ENCODE measurements around the gene SIGLEC7.

SIGLEC7 gene

DNA sequence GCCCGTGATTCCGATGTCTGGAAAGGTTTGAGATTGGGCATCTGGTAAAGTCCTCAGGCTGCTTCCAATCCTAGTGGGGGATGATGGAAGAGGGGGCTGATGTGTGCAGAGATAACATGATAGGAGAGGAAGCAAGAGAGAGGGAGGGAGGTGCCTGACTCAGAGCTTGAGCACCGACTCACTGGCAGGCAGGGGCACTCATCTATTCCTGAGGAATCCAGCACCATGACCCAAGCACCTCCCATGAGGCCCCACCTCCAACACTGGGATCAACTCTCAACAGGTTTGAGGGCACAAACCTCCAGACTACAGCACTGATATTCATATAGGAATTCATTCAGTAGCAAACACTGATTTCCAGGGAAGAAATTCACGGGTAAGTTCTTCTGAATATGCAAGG is 23.0 kb upstream of the SIGLEC7 start:
- FAIRE-seq: no peak

DNA sequence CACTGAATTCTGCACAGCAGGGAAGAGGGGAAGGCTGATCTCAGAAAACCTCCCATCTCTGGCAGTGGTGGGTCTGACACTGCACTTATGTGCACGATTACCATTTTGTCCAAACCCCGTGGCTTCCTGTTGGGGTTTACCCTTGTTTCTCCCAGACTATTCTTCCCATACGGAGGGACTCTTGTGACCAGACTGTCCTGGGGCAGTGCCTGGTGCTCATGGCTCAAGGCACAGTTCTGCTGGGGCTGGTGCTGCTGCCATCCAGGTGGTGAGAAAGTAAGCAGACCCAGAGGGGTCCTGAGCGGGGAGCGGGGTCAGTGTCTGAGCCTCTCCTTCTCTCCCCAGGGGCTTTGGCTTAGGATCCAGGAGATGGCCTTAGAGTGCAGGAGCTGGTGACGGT is 22.5 kb upstream of the SIGLEC7 start:
- FAIRE-seq: no peak

DNA sequence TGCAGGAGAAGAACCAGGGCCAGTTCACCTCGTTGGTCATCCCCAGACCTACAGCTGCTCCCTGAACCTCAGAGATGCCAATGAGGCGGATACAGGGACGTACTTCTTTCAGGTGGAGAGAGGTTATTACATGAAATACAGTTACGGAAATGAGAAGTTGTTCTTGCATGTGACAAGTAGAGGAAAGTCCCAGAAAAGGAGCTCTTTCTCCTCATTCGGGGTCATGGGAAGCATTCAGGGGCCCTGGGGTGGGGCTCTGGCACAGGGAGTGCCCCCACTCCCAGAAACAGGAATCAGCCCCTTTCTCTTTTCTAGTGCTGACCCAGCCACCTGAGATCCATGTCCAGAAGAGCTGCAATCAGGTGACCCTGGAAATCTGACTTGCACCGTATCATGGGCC is 21.9 kb upstream of the SIGLEC7 start:
- FAIRE-seq: no peak

DNA sequence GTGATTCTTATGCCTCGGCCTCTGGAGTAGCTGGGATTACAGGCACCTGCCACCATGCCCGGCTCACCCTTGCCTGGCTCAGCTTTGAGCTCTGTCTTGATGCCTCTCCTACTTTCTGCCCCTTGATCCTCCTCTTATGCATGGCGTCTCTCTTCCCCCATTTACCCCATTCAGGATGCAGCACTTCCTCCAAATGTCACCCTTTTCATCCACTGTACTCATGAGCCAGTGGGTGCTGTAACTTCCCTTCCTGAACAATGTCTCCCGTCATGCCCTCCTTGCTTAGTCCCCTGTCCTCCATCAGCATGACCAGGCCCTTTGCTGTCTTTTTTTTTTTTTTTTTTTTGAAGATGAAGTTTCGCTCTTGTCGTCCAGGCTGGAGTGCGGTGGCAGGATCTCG is 20.8 kb upstream of the SIGLEC7 start:
- no peak for FAIRE-seq

DNA sequence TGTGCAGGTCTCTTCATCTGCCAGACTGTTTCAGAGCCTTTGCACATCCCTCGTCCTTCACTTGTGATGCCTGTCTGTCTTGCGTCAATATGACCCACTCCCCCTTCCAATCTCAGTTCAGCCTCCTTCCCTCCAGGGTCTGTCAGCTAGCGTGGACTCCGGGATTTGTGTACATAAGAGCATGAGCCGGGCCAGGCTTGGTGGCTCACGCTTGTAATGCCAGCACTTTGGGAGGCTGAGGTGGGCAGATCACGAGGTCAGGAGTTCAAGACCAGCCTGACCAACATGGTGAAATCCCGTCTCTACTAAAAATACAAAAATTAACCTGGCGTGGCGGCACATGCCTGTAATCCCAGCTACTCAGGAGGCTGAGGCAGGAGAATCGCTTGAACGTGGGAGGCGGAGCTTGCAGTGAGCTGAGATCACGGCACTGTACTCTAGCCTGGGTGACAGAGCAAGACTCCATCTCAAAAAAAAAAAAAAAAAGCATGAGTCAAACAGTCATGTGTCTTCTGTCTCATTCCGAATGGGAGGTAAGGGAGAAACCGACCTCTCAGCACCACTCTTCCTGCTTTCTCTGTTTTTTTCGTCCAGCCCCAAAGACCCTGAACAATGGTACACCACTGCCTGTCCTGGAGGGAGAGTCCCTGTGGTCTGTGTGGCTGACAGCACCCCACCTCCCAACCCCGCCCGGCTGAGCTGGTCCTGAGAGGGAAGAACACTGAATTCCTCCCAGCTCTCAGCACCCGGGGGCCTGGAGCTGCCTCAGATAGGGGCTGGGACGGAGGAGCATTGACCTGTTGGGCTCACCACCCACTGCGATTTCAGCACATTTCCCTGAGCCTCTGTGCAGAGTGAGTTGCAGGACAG is 19.8 kb upstream of the SIGLEC7 start:
- FAIRE-seq: no peak

DNA sequence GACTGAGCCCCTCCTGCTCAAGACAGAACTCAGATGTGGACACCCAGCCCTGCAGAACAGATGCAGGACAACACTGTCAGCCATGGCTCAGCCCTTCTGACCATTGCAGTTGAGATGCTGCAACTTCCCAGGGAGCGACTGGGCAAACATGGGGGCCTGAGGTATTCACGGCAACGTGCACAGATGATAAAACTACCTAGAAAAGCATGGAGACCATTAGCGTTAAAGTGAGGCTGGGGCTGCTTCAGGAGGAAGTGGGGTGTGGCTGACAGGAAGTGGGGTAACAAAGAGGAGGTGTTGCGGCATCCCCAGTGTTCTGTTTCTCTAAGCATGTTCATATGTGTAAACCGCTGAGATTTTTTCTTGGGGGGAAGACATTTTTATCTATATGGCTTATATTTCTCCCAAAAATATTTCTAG is 18.7 kb upstream of the SIGLEC7 start:
- no peak for FAIRE-seq

DNA sequence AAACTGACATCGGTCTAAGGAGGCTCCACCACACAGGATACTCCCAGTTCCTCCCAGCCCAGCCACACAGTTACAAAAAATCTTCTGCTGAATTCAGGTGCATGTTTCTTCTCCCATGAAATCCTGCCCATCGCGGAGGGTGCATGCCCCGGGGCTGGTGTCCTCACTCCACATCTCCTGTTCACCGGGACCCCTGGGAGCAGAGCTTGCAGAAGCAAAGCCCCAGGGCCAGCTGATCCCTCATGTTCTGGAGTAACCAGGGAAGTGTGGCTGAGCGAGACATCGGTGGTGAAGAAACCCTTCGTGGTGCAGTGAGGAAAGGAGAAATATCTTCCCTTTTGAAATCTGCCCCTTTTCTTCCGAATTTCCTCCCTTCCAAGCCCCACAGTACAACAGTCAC is 18.3 kb upstream of the SIGLEC7 start:
- no peak for FAIRE-seq

DNA sequence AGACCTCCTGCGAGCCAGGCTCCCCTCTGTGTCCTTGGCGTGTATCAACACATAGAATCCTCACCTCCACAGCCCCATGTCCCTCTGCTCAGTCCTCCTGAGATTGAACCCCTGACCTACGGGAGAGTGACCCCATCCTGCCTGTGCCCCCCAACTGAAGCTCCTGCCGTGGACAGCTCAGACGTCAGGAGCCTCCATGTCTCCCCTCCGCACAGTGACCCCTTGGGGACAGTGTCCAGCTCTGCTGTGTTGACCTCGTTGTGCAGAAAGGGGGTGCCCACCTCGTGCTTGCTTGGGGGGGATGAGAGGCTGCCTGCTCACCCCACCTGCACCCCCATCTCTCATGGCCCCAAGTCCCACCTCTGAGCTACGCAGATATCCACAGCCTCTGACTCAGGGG is 17.9 kb upstream of the SIGLEC7 start:
- no peak for FAIRE-seq

DNA sequence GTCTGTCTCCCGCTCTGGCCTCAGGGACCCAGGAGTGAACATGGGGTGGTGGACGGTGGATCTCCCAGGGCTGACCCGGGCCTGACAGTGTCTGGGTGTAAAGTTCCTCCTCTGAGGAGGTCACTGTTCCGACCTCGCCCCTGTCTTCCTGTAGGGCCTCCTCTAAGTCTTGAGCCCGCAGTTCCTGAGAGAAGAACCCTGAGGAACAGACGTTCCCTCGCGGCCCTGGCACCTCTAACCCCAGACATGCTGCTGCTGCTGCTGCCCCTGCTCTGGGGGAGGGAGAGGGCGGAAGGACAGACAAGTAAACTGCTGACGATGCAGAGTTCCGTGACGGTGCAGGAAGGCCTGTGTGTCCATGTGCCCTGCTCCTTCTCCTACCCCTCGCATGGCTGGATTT is 17.4 kb upstream of the SIGLEC7 start, which contains the start of gene SIGLEC9:
TSS of gene SIGLEC9 (plus strand) at position 178 of the 400 bp plus-strand sequence. CDS start at position 247, 69 bp downstream.
- FAIRE-seq: no peak

DNA sequence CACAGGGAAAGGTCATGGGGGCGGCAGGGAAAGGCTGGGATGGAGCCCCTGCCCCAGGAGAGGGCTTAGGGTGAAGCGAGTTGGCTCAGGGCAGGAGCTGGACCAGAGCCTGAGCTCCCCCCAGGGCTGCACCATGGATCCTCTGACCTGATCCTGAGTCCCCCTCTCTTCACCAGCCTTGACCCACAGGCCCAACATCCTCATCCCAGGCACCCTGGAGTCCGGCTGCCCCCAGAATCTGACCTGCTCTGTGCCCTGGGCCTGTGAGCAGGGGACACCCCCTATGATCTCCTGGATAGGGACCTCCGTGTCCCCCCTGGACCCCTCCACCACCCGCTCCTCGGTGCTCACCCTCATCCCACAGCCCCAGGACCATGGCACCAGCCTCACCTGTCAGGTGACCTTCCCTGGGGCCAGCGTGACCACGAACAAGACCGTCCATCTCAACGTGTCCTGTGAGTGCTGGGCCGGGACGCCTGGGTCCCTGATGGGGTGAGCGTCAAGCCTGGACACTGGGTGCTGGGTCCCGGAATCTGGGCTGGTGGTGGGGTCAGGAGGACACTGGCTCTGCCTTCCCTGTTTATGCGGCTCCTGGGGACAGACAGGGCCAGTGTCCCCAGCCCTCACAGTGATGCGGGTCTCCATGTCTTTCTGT is 16.6 kb upstream of the SIGLEC7 start:
- FAIRE-seq: no peak

DNA sequence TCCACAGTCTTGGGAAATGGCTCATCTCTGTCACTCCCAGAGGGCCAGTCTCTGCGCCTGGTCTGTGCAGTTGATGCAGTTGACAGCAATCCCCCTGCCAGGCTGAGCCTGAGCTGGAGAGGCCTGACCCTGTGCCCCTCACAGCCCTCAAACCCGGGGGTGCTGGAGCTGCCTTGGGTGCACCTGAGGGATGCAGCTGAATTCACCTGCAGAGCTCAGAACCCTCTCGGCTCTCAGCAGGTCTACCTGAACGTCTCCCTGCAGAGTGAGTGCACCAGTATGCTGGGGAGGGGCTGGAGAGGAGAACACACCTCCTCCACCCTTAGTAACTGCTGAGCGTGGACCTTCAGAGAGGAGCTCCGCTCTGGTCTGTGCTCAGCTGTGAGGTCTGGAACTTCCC is 15.1 kb upstream of the SIGLEC7 start:
- no peak for FAIRE-seq

DNA sequence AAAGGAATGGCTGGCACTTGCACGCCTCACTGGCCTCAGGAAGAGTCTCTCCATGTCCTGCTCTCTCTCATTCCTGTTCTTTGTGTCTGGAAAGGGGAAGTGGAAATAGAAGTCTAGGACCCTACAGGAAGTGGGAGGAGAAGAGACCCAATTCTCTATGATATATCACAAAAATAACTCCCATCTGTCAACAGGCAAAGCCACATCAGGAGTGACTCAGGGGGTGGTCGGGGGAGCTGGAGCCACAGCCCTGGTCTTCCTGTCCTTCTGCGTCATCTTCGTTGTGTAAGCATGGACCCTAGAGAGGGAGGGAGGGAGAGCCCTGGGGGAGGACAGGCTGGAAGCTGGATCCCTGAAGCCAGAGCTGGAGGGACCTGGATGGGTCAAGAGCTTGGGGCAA is 14.3 kb upstream of the SIGLEC7 start:
- FAIRE-seq: no peak

DNA sequence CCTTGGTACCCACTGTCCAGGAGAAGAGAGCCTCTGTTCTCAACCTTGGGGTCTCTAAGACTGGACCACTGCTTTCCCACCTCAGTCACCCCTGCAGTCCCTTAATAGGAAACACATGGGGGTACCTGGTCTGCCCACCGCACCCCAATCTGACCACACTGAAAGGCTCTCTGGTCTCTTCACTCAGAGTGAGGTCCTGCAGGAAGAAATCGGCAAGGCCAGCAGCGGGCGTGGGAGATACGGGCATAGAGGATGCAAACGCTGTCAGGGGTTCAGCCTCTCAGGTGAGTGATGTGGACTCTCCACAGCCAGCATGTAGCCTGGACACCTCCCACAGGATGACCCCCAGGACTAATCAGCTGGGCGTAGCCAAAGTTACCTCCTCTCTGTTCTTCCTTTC is 13.9 kb upstream of the SIGLEC7 start:
- FAIRE-seq: no peak

DNA sequence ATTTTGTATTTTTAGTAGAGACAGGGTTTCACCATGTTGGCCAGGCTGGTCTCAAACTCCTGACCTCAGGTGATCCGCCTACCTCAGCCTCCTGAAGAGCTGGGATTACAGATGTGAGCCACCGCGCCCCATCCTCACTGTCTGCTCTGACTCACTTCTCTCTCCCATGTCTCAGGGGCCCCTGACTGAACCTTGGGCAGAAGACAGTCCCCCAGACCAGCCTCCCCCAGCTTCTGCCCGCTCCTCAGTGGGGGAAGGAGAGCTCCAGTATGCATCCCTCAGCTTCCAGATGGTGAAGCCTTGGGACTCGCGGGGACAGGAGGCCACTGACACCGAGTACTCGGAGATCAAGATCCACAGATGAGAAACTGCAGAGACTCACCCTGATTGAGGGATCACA is 12.4 kb upstream of the SIGLEC7 start:
- FAIRE-seq: no peak

DNA sequence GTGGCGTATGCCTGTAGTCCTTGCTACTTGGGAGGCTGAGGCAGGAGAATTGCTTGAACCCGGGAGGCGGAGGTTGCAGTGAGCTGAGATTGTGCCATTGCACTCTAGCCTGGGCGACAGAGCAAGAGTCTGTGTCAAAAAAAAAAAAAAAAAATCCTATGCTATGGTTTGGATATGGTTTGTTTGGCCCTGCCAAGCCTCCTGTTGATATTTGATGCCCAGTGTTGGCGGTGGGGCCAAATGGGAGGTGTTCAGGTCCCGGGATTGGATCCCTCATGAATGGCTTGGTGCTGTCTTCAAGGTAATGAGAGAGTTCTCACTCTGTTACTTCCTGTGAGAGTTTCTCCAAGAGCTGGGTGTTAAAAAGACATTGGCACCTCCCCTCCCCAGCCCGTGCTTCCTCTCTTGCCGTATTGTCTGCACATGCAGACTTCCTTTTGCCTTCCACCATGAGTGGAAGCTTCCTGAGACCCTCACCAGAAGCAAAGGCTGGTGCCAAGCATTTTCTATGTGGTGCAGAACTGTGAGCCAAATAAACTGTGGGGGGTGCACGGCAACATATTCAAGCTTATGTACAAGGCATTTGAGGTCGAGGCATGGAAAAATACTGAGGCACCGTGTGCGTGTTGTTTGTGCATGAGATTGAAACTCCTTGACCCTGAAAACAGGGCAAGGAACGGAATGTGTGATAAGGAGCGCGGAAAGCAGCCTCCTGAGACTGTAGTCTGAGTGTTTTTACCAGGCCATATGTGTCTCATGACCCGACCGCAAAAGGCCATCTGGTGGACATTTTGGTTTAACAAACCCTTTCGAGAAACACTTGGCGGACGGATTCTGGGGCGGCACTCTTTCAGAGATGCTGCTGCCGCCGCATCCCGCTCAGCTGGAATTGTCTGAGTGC is 10.1 kb upstream of the SIGLEC7 start:
- no peak for FAIRE-seq

DNA sequence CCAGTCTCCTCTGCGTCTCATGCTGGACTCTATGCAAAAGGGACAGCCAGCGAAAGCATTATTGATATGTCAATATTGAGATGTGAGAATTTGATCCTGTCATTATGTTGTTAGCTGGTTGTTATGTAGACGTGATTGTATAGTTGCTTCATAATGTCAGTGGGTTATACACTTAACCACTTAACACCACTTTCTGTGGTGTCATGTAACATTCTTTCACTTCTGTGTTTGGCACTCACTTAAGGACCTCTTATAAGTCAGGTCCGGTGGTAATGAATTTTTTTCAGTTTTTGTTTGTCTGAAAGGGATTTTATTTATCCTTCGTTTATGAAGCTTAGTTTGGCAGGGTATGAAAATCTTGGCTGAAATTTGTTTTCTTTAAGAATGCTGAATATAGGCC is 7.1 kb upstream of the SIGLEC7 start:
- no peak for FAIRE-seq

DNA sequence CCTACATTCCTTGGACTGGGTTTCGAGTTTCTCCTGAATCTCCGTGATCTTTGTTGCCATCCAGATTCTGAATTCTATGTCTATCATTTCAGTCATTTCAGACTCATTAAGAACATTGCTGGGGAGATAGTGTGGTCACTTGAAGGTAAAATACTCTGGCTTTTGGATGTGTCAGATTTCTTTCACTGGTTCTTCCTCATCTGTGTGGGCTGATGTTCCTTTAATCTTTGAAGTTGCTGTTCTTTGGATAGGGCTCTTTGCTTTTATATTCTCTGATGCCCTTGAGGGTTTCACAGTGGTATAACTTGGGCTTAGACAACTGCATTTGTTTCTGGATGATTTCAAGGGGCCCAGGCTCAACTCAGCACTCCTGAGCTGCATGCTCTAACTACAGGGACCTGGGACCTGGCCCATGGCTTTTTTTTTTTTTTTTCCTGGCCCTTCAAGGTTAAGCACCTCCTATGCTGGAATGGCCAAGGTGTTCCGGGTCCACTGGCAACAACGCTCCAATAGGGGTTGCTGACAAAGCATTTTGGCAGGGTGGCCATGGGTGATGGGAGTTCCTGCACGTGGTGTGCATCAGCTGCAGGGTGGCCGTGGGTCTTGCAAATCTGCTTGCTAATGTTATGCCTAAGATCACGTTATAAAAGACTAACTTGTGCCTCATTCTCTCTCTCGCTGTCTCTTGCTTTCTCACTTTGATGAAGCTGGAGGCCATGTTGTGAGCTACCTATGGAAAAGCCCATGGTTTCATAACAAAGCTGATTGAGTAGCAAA is 5.9 kb upstream of the SIGLEC7 start:
- no peak for FAIRE-seq

DNA sequence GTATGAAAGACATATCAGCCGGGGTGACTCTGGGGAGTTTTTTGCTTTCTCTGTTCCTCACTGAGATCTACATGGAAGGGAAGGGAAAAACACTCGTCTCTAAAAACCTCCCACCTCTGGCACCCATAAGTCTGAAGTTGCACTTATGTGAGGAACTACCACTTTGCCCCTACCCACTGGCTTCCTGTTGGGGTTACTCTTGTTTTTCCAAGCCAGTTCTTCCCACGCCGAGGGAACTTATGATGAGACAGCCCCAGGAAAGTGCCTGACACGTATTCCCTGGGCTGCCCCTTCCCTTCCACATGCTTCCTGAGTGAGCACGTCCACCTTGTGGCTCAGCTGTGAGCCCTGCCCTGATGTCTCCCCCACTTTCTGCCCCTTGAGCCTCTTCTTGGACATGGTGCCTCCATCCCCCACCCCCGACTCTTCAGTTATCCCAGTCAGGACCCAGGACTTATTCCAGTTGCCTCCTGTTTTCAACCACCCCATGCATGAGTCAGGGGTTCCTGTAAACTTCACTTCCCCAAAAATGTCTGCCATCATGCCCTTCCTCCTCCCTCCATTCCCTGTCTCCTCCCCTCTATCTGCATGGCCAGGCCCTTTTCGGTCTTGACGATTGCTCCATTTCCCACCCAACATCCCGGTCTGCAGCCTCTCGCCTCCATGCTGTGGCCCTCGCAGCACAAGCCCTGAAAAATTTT is 5.1 kb upstream of the SIGLEC7 start:
- no peak for FAIRE-seq

DNA sequence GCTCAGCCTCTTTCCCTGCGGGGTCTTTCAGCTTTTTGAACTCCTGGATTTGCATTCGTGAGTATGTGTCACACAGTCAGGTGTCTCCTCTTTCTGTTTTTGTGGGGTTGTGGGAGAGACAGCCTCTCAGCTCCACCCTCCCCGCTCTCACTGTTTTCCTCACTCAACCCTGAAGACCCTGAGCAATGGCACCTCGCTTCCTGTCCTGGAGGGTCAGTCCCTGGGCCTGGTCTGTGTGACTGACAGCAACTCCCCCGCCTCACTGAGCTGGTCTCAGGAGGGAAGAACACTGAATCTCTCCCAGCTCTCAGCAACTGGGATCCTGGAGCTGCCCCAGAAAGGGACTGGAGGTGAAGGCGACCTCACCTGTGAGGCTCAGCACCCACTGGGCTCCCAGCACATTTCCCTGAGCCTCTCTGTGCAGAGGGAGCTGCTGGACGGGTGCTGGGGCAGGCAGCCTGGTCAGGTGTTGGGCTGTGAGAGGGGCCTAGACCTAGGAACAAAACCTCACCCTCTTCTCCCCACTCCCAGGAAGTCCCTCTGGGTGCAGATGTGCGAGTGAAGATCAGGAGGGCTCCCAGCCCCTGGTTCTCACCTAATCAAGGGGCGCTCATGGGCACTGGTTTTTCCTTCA is 4.2 kb upstream of the SIGLEC7 start:
- no peak for FAIRE-seq

DNA sequence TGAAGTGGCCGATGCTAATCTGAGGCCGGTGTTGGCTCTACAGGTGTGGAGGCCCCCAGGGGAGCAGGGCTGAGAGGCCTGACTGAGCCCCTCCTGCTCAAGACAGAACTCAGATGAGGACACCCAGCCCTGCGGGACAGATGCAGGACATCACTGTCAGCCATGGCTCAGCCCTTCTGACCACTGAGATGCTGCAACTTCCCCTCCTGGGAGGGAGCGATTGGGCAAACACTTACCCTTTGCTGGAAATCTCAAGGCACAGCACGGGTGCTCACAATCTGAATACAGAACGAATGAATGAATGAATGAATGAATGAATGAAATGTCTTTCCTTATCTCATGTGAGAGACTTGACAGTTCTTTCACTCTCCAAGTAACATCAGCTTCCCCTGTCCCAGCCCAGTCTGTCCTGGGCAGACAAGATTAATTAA is 3.5 kb upstream of the SIGLEC7 start:
- no peak for FAIRE-seq

DNA sequence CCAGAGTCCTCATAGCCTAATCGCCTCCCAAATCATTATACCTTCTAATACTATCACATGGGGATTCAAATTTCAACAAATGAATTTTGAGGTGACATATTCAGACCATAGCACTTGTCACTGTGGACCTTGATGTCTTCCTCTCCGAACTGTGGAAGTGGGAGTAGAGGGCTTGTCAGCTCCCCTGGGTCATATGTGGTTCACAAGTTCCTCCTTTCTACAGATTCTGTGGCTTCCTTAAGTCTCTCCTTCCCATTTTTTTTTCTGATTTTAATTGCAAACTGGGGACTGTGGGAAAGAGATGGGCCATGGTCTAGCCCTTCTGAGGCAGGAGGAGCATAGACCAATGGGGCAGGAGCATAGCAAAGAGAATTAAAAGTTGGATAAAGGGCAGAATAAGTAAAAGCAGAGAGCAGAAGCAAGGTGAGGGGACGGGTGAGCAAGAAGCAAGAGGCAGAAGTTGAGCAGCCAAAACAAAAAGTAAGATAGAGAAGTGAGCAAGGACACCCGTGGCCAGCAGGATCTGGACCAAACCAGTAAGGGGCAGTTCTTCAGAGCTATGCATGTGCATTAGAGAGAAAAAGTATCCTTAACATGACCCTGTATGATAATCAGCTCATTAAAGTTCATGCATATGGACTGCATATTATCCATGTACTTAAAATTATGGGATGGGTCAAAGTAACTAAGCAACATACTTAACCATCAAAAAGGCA is 2.6 kb upstream of the SIGLEC7 start:
- FAIRE-seq: no peak
